ENCODE measurements around the gene NUDCD3. TPM values are rescaled to one million over a fixed set of nuclear protein-coding genes. Genes with fewer than 3 reads are reported as not detected.

NUDCD3 gene
- total RNA-seq, 1 donor: 22.6 TPM

GRCh38 chr7:44383566-44383965 lies 106.9 kb downstream of the NUDCD3 start:
- no peaks in the 10 kb centered on the region for H3K9me3 ChIP-seq (ENCODE audit: low read depth, low read length)
- H3K4me1 ChIP-seq (ENCODE audit: insufficient read depth, low read length): no peaks in the 10 kb centered on the region
- H3K4me3 ChIP-seq (ENCODE audit: low read length): no peak overlapping the region
- no peaks in the 10 kb centered on the region for H3K27me3 ChIP-seq (ENCODE audit: insufficient read depth, low read length)

GRCh38 chr7:44382459-44383265 lies 107.8 kb downstream of the NUDCD3 start:
- H3K9me3 ChIP-seq (ENCODE audit: low read depth, low read length): no peaks in the 10 kb centered on the region
- H3K4me1 ChIP-seq (ENCODE audit: insufficient read depth, low read length): peaks cover 3% of the 10 kb centered on the region
- H3K27me3 ChIP-seq (ENCODE audit: insufficient read depth, low read length): no peaks in the 10 kb centered on the region
- no peak overlapping the region for H3K4me3 ChIP-seq (ENCODE audit: low read length)

GRCh38 chr7:44381494-44382220 lies 108.8 kb downstream of the NUDCD3 start:
- Histone ChIP-seq H3K4me3 (ENCODE audit: low read length) (no peak overlapping the region), H3K4me1 (ENCODE audit: insufficient read depth, low read length) (peaks cover 3% of the 10 kb centered on the region), H3K9me3 (ENCODE audit: low read depth, low read length) (no peaks in the 10 kb centered on the region), H3K27me3 (ENCODE audit: insufficient read depth, low read length) (no peaks in the 10 kb centered on the region)

GRCh38 chr7:44380831-44381493 lies 109.5 kb downstream of the NUDCD3 start:
- Histone ChIP-seq H3K4me1 (ENCODE audit: insufficient read depth, low read length) (peaks cover 3% of the 10 kb centered on the region), H3K4me3 (ENCODE audit: low read length) (no peak overlapping the region), H3K9me3 (ENCODE audit: low read depth, low read length) (no peaks in the 10 kb centered on the region), H3K27me3 (ENCODE audit: insufficient read depth, low read length) (no peaks in the 10 kb centered on the region)

GRCh38 chr7:44380189-44380830 lies 110.1 kb downstream of the NUDCD3 start:
- H3K27me3 ChIP-seq (ENCODE audit: insufficient read depth, low read length): no peaks in the 10 kb centered on the region
- no peaks in the 10 kb centered on the region for H3K9me3 ChIP-seq (ENCODE audit: low read depth, low read length)
- peaks cover 3% of the 10 kb centered on the region for H3K4me1 ChIP-seq (ENCODE audit: insufficient read depth, low read length)
- H3K4me3 ChIP-seq (ENCODE audit: low read length): no peak overlapping the region

DNA sequence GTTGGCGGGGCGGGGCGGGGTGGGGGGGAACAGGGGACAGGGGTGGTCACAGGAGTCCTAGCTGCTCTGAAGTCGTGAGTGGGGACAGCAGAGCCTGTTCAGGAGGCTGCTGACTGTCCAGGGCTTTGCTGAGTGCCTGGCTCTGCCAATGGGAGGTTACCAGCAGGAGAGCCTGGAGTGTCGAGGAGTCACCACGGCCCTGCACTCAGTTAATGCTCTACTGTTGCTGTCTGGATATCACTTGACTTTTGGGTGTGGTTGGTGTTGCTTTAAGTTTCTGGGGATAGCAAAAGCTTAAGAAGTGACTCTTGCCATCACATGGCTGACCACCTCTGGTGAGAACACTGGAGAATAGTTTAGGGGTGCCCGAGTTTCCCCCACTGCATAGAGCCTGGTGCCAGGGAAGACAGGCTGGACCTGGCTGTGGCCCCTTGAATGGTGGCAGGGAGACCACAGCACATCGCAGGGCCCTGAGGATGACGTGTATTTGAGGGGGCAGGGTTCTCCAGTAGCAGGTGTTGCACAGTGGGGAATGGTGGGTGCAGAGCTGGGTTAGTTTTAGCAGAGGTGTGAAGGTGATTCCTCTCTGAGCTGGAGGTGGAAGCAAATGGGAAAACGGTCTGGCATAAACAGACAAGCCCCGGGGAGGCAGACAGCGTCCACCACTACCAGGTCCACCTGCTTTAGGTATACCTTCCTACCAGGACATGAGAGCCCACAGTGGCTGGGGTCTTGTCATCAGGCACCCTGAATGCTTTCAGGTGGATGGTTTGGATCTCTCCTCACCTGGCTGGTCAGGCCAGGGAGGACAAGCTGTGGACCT lies 110.9 kb downstream of the NUDCD3 start:
- Histone ChIP-seq H3K27me3 (ENCODE audit: insufficient read depth, low read length) (no peaks in the 10 kb centered on the region), H3K9me3 (ENCODE audit: low read depth, low read length) (no peaks in the 10 kb centered on the region), H3K4me3 (ENCODE audit: low read length) (no peak overlapping the region), H3K4me1 (ENCODE audit: insufficient read depth, low read length) (peaks cover 3% of the 10 kb centered on the region)

DNA sequence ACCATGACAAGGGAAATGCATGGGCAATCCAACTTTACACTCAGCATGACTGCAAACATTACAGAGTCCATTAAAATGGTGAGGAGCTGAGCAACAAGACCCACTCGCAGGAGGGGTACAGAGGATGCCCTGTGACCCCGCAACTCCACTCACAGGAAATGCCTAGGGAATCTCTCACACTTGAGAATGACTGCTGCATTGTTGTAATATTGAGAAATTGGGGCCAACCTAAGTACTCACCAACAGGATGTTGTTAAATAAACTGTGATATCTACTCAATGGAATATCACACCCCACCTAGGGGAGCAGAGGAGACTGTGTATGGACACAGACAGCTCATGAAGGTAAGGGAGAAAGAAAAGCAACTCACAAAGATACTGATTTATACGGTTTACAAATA lies 111.7 kb downstream of the NUDCD3 start:
- no peaks in the 10 kb centered on the region for H3K9me3 ChIP-seq (ENCODE audit: low read depth, low read length)
- H3K4me1 ChIP-seq (ENCODE audit: insufficient read depth, low read length): peaks cover 3% of the 10 kb centered on the region
- H3K4me3 ChIP-seq (ENCODE audit: low read length): no peak overlapping the region
- H3K27me3 ChIP-seq (ENCODE audit: insufficient read depth, low read length): no peaks in the 10 kb centered on the region

DNA sequence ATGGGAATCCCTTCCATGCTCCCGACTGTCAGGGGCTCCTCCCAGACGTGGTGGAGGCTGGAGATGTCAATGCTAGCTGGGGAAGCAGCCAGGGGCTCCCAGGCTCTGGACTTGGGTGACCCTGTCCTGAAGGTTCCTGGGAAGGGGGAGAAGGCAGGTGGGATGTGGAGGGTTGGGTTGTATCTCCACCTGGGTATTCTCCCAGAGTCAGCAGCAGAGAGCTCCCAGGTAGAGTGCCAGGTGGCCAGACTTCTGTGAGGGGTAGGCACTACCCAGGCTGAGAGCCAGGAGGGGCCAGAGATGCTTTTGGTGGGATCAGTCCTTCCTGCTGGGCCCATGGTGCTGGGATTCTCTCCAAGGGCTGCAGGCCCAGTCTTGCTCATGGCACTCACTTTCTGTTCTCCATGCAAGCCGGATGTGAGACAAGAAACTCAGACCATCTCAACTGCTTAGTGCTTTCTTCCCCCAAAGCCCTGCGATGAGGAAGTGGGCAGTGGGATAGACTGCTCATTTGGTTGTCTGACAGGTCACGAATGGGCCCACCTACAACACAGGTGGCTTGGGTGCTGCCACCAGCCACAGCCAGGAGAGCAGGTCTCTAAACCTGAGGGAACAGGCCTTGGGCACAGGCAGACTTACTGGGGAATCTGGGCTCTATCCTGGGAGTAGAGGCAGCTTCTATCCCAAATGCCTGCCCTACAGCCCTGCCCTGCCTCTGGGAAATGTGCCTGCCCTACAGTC lies 112.6 kb downstream of the NUDCD3 start:
- no peak overlapping the region for H3K4me3 ChIP-seq (ENCODE audit: low read length)
- H3K9me3 ChIP-seq (ENCODE audit: low read depth, low read length): no peaks in the 10 kb centered on the region
- no peaks in the 10 kb centered on the region for H3K27me3 ChIP-seq (ENCODE audit: insufficient read depth, low read length)

GRCh38 chr7:44377134-44377463 lies 113.4 kb downstream of the NUDCD3 start:
- Histone ChIP-seq H3K4me1 (ENCODE audit: insufficient read depth, low read length) (peaks cover 3% of the 10 kb centered on the region), H3K27me3 (ENCODE audit: insufficient read depth, low read length) (no peaks in the 10 kb centered on the region), H3K4me3 (ENCODE audit: low read length) (no peak overlapping the region), H3K9me3 (ENCODE audit: low read depth, low read length) (no peaks in the 10 kb centered on the region)

More for the DNA sequence above, 112.6 kb downstream of the NUDCD3 start:
- H3K4me1 ChIP-seq (ENCODE audit: insufficient read depth, low read length): peaks cover 3% of the 10 kb centered on the region

GRCh38 chr7:44376429-44377133 lies 113.9 kb downstream of the NUDCD3 start:
- Histone ChIP-seq H3K27me3 (ENCODE audit: insufficient read depth, low read length) (no peaks in the 10 kb centered on the region), H3K4me3 (ENCODE audit: low read length) (no peak overlapping the region), H3K4me1 (ENCODE audit: insufficient read depth, low read length) (peaks cover 3% of the 10 kb centered on the region), H3K9me3 (ENCODE audit: low read depth, low read length) (no peaks in the 10 kb centered on the region)

DNA sequence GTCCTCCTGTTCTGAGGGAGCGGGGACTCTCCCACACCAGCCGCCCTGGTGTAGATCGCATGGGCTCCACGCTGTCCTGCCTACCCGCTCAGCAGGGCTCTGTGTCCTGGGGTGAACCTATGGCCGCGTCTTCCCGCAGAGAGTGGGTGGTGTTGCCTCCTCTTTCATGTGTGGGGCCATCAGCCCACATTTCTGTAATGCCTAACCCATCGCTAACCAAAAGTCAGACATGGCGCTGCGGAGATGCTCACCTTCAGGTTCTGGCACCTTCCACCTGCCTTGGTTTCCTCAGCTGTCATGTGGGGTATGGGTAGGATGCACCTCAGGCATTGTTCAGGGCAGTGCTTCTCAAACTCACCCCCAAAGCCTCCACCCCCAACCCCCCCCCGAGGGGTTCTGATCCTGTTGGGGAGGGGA lies 114.5 kb downstream of the NUDCD3 start:
- H3K4me3 ChIP-seq (ENCODE audit: low read length): no peak overlapping the region
- peaks cover 3% of the 10 kb centered on the region for H3K4me1 ChIP-seq (ENCODE audit: insufficient read depth, low read length)
- peaks cover 1% of the 10 kb centered on the region for H3K27me3 ChIP-seq (ENCODE audit: insufficient read depth, low read length)
- H3K9me3 ChIP-seq (ENCODE audit: low read depth, low read length): no peaks in the 10 kb centered on the region

GRCh38 chr7:44375236-44375699 lies 115.2 kb downstream of the NUDCD3 start:
- no peaks in the 10 kb centered on the region for H3K9me3 ChIP-seq (ENCODE audit: low read depth, low read length)
- H3K4me3 ChIP-seq (ENCODE audit: low read length): no peak overlapping the region
- peaks cover 3% of the 10 kb centered on the region for H3K4me1 ChIP-seq (ENCODE audit: insufficient read depth, low read length)
- peaks cover 7% of the 10 kb centered on the region for H3K27me3 ChIP-seq (ENCODE audit: insufficient read depth, low read length)

DNA sequence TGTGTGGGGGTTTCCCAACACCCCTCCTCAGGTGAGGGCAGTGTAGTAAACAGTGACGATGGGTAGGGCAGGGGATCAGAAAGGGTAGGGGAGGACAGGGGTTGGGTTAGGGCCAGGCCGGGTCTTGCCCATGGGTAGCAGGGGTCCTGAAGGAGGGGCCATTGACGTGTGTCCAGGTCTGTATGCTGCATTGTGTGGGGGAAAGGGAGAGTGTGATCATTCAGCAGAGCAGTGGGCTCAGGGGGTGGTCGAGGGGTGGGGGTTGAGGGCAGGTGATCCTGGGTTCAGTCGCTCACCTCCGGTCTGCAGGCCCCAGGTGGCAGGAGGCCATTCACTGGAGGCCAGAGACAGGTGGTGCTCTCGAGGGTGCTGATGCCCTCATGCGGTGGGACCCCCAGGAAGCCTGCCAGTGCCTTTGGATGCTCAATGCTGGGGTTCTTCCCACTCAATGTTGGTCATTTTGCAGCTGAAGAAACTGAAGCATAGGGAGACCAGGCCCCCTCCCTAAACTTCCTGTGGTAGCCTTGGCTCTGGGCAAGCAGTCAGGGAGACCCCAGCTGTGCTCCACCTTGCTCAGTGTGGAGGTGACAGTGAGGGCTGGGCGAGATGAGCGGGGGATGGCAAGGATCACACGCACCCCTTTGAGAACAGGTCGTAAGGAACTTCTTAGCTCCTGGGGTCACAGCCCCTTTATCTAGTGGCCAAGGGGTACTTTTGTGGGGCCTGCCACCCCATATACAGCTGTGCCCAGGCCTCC lies 116.3 kb downstream of the NUDCD3 start:
- H3K4me3 ChIP-seq (ENCODE audit: low read length): no peak overlapping the region

More for the DNA sequence above, 116.3 kb downstream of the NUDCD3 start:
- Histone ChIP-seq H3K9me3 (ENCODE audit: low read depth, low read length) (no peaks in the 10 kb centered on the region), H3K27me3 (ENCODE audit: insufficient read depth, low read length) (peaks cover 18% of the 10 kb centered on the region), H3K4me1 (ENCODE audit: insufficient read depth, low read length) (peaks cover 3% of the 10 kb centered on the region)

Data from mononuclear cell (primary cell).